GM11168 (cell line): ENCODE results near the gene GPBP1.

Experiments
- in situ Hi-C: fragments of 300-500 bp; cut with MboI; formaldehyde crosslinking; loops from one replicate; pipeline ENCODE4 v1.12.0; 2022; ENCODE audit warnings: low sequenced_read_pairs; ENCODE audit not compliant: unreplicated experiment

GPBP1 gene

DNA sequence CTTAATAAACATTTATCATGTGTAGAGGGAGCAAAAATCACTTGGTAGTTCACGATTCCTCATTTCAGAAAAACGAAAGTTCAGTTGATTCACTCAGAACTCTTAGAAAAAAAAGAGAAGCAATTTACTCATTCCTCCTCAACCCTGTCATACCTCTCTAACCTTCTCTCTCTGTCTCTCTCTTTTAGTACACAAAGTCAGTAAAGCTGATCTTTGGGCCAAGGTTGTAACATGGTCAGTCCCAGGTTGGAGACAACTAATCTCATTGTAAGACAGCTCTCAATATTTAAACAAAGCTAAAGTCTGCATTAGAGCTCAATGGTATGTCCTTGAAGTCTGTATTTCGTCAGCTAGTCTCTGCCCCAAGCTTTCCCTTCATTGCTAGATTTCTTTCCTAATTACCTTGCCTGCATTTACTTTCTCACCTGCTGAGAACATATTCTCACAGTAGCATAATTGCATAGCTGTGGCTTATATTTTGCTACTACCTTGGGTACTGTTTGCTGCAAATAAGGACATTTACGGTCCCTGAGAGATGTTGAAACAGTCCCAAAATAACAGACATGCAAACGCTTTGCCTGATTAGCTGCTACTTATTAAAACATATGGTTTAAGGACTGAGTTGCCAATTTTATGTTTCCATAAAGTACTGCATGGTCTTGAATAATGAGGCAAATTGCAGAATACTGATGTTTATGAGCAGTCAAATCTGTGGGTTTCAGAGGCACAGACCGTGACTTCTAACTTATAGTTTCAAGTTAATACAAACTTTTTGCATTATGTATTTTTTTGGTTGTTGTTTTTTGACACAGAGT lies 138.3 kb downstream of the GPBP1 start:
- in situ Hi-C loops: no loop called here

GRCh38 chr5:57313716-57314115 lies 139.9 kb downstream of the GPBP1 start:
- in situ Hi-C loops: no loop called here
